Measurements from ENCODE around the gene PFKFB4. TPM values are rescaled to one million over a fixed set of nuclear protein-coding genes. Genes with fewer than 3 reads are reported as not detected.

PFKFB4 gene
- total and polyA plus RNA-seq, 2 of the 4 experiments (the other 2 are of a cell fraction), result 16.9 to 17.0 TPM

- Histone ChIP-seq H3K4me1 (ENCODE audit: control insufficient read depth, insufficient read depth, low read length) (no peaks in the 10 kb centered on the region), H3K4me3 (ENCODE audit: insufficient read depth, low read depth, low read length) (no peak overlapping the region), H2AK9ac (replicated peaks; ENCODE audit: low read depth, low read length, poor library complexity) (no peak overlapping the region), H4K8ac (ENCODE audit: low read depth in 2 of 2, low read length in 2 of 2) (no peak overlapping the region), H4K5ac (ENCODE audit: low read depth, low read length) (no peak overlapping the region), H2BK5ac (ENCODE audit: low read depth, low read length, poor library complexity, severe bottlenecking) (no peak overlapping the region), H3K56ac (ENCODE audit: extremely low read depth, insufficient read depth, low read length) (no peak overlapping the region), H2AK5ac (ENCODE audit: low read depth, low read length) (no peak overlapping the region), H2BK20ac (ENCODE audit: low read depth, low read length) (no peak overlapping the region), H3K27ac (ENCODE audit: insufficient read depth, low read length) (no peak overlapping the region), H4K91ac (ENCODE audit: insufficient read depth, low read depth, low read length) (no peak overlapping the region), H3K36me3 (ENCODE audit: control insufficient read depth, insufficient read depth, low read length) (peaks cover 8% of the 10 kb centered on the region; the same call in 1 of the 2 replicates), H3K23ac (ENCODE audit: low read depth, low read length) (no peak overlapping the region), H3K9me3 (ENCODE audit: control insufficient read depth, insufficient read depth, low read length) (no peaks in the 10 kb centered on the region), H2BK15ac (ENCODE audit: low read depth, low read length) (no peak overlapping the region), H3K79me1 (ENCODE audit: low read depth in 1 of 2, low read length in 2 of 2) (peaks cover 0 to 3% of the 10 kb centered on the region in 2 experiments; a peak in 1 of 4 replicates), H2AFZ (replicated peaks; ENCODE audit: low read length, poor library complexity) (no peak overlapping the region), H3K27me3 (ENCODE audit: control insufficient read depth, insufficient read depth, low read length) (no peaks in the 10 kb centered on the region), H2BK120ac (ENCODE audit: low read depth, low read length) (no peak overlapping the region), H3K9me1 (ENCODE audit: insufficient read depth, low read length) (0 out of 2 replicates have a peak, but pooled peaks cover 3% of the 10 kb centered on the region), H3K14ac (replicated peaks; ENCODE audit: low read depth, low read length) (no peak overlapping the region), H4K20me1 (ENCODE audit: insufficient read depth, low read length) (no peaks in the 10 kb centered on the region), H3K4ac (ENCODE audit: low read depth, low read length) (no peak overlapping the region), H3K18ac (ENCODE audit: low read depth, low read length) (no peak overlapping the region), H3K9ac (ENCODE audit: low read depth, low read length) (no peak overlapping the region), H3K4me2 (ENCODE audit: low read depth, low read length) (no peak overlapping the region)
- WGBS, 2 experiments (ENCODE audit: extremely low coverage in 2 of 2, insufficient read length in 1 of 2), result 92% methylated on average over 10 of the region's 19 CpGs; no CpG with 5 or more reads in 1 of the 2 experiments
- BruUV-seq (replicated peaks), result no TSS peak
- no peak for DNase-seq
- intact Hi-C loops (cut with micrococcal nuclease) (no loop called here), dilution Hi-C loops (cut with HindIII; ENCODE audit: low sequenced_read_pairs, unreplicated experiment) (no loop called here), in situ Hi-C loops (cut with MboI; ENCODE audit: low sequenced_read_pairs) (no loop called here)
- TF ChIP-seq CEBPB (IDR thresholded peaks at IDR 0.05; ENCODE audit: low read depth, low read length) (no peak), SMC3 (IDR thresholded peaks at IDR 0.05; ENCODE audit: low read depth, low read length) (no peak), FOS (IDR thresholded peaks at IDR 0.05; ENCODE audit: low read depth, low read length) (no peak)
- TF ChIP-seq, protein P1, sequence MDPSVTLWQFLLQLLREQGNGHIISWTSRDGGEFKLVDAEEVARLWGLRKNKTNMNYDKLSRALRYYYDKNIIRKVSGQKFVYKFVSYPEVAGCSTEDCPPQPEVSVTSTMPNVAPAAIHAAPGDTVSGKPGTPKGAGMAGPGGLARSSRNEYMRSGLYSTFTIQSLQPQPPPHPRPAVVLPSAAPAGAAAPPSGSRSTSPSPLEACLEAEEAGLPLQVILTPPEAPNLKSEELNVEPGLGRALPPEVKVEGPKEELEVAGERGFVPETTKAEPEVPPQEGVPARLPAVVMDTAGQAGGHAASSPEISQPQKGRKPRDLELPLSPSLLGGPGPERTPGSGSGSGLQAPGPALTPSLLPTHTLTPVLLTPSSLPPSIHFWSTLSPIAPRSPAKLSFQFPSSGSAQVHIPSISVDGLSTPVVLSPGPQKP (IDR thresholded peaks at IDR 0.05; ENCODE audit: borderline replicate concordance, low read depth, low read length), result no peak
- no peak for ATAC-seq (ENCODE audit: low read depth)
- CTCF ChIA-PET, result no interaction called here
- POLR2A ChIA-PET (ENCODE audit: unreplicated experiment), result no interaction called here
Observed at GRCh38 chr3:48478626-48479555, 77.7 kb downstream of the PFKFB4 start.
